ENCODE results near the gene LGALS7B.
"Not testable (repeated sequence)": the region's sequence is repeated elsewhere in the genome, so short reads cannot be mapped to it uniquely, and the experiment has no call there.

LGALS7B gene

GRCh38 chr19:38825936-38826335 is 36.9 kb downstream of the LGALS7B start:
- DNase-seq = not testable (repeated sequence)

GRCh38 chr19:38826856-38827551 is 38.0 kb downstream of the LGALS7B start:
- no peak for DNase-seq

- not testable (repeated sequence) for DNase-seq
These were observed 40.2 kb downstream of the LGALS7B start for GRCh38 chr19:38829203-38829602.

- DNase-seq = no peak
These were observed 41.2 kb downstream of the LGALS7B start for GRCh38 chr19:38830039-38830733.

GRCh38 chr19:38831142-38831605 is 42.2 kb downstream of the LGALS7B start:
- DNase-seq = no peak

GRCh38 chr19:38833092-38833425 is 44.1 kb downstream of the LGALS7B start:
- DNase-seq = no peak

GRCh38 chr19:38834104-38834490 is 45.1 kb downstream of the LGALS7B start:
- no peak for DNase-seq

- no peak for DNase-seq
These were observed 45.6 kb downstream of the LGALS7B start for GRCh38 chr19:38834590-38834989.

GRCh38 chr19:38836159-38836982 is 47.4 kb downstream of the LGALS7B start:
- DNase-seq = no peak

GRCh38 chr19:38836983-38837626 is 48.1 kb downstream of the LGALS7B start:
- DNase-seq = no peak

- no peak for DNase-seq
These were observed 48.7 kb downstream of the LGALS7B start for GRCh38 chr19:38837656-38838121.

- DNase-seq = peak; percentile 52
These were observed 49.4 kb downstream of the LGALS7B start for GRCh38 chr19:38838208-38838985.

- no peak for DNase-seq
These were observed 50.2 kb downstream of the LGALS7B start for GRCh38 chr19:38838986-38839761.

GRCh38 chr19:38839816-38840582 is 51.0 kb downstream of the LGALS7B start:
- no peak for DNase-seq

GRCh38 chr19:38840583-38840968 is 51.6 kb downstream of the LGALS7B start:
- no peak for DNase-seq

All from activated CD4-positive, alpha-beta T cell treated with anti-CD3 and anti-CD28 coated beads for 1 hour (primary cell).